ENCODE measurements around the gene CHN2.

Gene CHN2

GRCh38 chr7:29370531-29371314, 176.1 kb downstream of the CHN2 start:
- no peak for DNase-seq

GRCh38 chr7:29371472-29371871, 176.9 kb downstream of the CHN2 start:
- no peak for DNase-seq

- no peak for DNase-seq
Measured at GRCh38 chr7:29372351-29373090, 177.9 kb downstream of the CHN2 start.

GRCh38 chr7:29375641-29376562, 181.3 kb downstream of the CHN2 start:
- no peak for DNase-seq

GRCh38 chr7:29377718-29378117, 183.1 kb downstream of the CHN2 start:
- no peak for DNase-seq

GRCh38 chr7:29379551-29379950, 185.0 kb downstream of the CHN2 start:
- no peak for DNase-seq

- DNase-seq: no peak
Measured at GRCh38 chr7:29381206-29382094, 186.9 kb downstream of the CHN2 start.

GRCh38 chr7:29384277-29384676, 189.7 kb downstream of the CHN2 start:
- no peak for DNase-seq

- DNase-seq: no peak
Measured at GRCh38 chr7:29385214-29385814, 190.7 kb downstream of the CHN2 start.

- DNase-seq: no peak
Measured at GRCh38 chr7:29386196-29386765, 191.7 kb downstream of the CHN2 start.

GRCh38 chr7:29391262-29391661, 196.7 kb downstream of the CHN2 start:
- no peak for DNase-seq

- DNase-seq: no peak
Measured at GRCh38 chr7:29394321-29394720, 199.7 kb downstream of the CHN2 start.

GRCh38 chr7:29396563-29396962, 202.0 kb downstream of the CHN2 start:
- DNase-seq: no peak

GRCh38 chr7:29397398-29397797, 202.8 kb downstream of the CHN2 start:
- no peak for DNase-seq

GRCh38 chr7:29398011-29398410, 203.4 kb downstream of the CHN2 start:
- DNase-seq: no peak

GRCh38 chr7:29400437-29400836, 205.9 kb downstream of the CHN2 start:
- no peak for DNase-seq

GRCh38 chr7:29401769-29402168, 207.2 kb downstream of the CHN2 start:
- no peak for DNase-seq

- DNase-seq: no peak
Measured at GRCh38 chr7:29405891-29406290, 211.3 kb downstream of the CHN2 start.

GRCh38 chr7:29406366-29406765, 211.8 kb downstream of the CHN2 start:
- DNase-seq: no peak

GRCh38 chr7:29408841-29409243, 214.3 kb downstream of the CHN2 start:
- DNase-seq: peak; percentile 26 to 65

GRCh38 chr7:29410996-29411395, 216.4 kb downstream of the CHN2 start:
- DNase-seq: no peak

Data from activated CD4-positive, alpha-beta T cell treated with anti-CD3 and anti-CD28 coated beads for 4 hours (primary cell).